MCF 10A (cell line): ENCODE measurements around the gene ACOT11. TPM values are rescaled to one million over a fixed set of nuclear protein-coding genes. Genes with fewer than 3 reads are reported as not detected.

Source experiments
- BruUV-seq: library from RNA; stranded (reverse); fragments of 400-500 nt; replicated peaks from 2 replicates; lab custom pipeline; 2021; lab: Mats Ljungman, UMichigan
- CTCF ChIA-PET: fragments of 300-600 bp; sonication (Branson Sonifier 250); formaldehyde crosslinking; extraction: SDS; loops from one replicate; lab custom pipeline; 2021; ENCODE audit warnings: antibody characterized with exemption, inconsistent platforms; lab: Yijun Ruan, JAX
- POLR2A ChIA-PET: fragments of 300-600, 350-650 bp; sonication (Branson Sonifier 250); formaldehyde crosslinking; extraction: SDS; loops from one replicate; lab custom pipeline; 2020; ENCODE audit warnings: antibody characterized with exemption, inconsistent platforms; lab: Yijun Ruan, JAX
- DNase-seq: peaks from one replicate; pipeline ENCODE4 v3.0.0-alpha.2; 2018; ENCODE audit not compliant: unreplicated experiment
- H3K27ac Mint-ChIP-seq: one replicate; pipeline ENCODE4 v1.8.0; 2022; ENCODE audit warnings: mild to moderate bottlenecking, low read depth, mixed read lengths; ENCODE audit not compliant: unreplicated experiment
- H3K27me3 Mint-ChIP-seq: one replicate; pipeline ENCODE4 v1.8.0; 2022; ENCODE audit warnings: mixed read lengths; ENCODE audit not compliant: insufficient read depth, unreplicated experiment
- H3K36me3 Mint-ChIP-seq: one replicate; pipeline ENCODE4 v1.8.0; 2022; ENCODE audit warnings: mild to moderate bottlenecking, moderate library complexity, mixed read lengths; ENCODE audit not compliant: insufficient read depth, unreplicated experiment
- H3K4me1 Mint-ChIP-seq: one replicate; pipeline ENCODE4 v1.8.0; 2022; ENCODE audit warnings: mixed read lengths; ENCODE audit not compliant: insufficient read depth, unreplicated experiment
- H3K4me3 Mint-ChIP-seq: one replicate; pipeline ENCODE4 v1.8.0; 2022; ENCODE audit warnings: mild to moderate bottlenecking, moderate library complexity, mixed read lengths; ENCODE audit not compliant: unreplicated experiment
- H3K9me3 Mint-ChIP-seq: one replicate; pipeline ENCODE4 v1.8.0; 2022; ENCODE audit warnings: mixed read lengths; ENCODE audit not compliant: unreplicated experiment
- intact Hi-C: fragments of 100-400 bp; cut with micrococcal nuclease; formaldehyde crosslinking; loops from 2 replicates; pipeline ENCODE4 v1.14.1; 2022
- total RNA-seq: library from RNA; stranded (reverse); gene quantifications from 2 replicates; pipeline ENCODE4 v1.2.3, GENCODE V29; 2022
- TF ChIP-seq, protein P1 (sequence below): fragments of 200-600 bp; IDR thresholded peaks from one replicate; pipeline ENCODE4 v1.8.0; 2022; ENCODE audit warnings: antibody characterized with exemption, mild to moderate bottlenecking; ENCODE audit not compliant: unreplicated experiment

The ACOT11 gene
- total RNA-seq, 1 experiment from 2014 or later, result 5.3 TPM

DNA sequence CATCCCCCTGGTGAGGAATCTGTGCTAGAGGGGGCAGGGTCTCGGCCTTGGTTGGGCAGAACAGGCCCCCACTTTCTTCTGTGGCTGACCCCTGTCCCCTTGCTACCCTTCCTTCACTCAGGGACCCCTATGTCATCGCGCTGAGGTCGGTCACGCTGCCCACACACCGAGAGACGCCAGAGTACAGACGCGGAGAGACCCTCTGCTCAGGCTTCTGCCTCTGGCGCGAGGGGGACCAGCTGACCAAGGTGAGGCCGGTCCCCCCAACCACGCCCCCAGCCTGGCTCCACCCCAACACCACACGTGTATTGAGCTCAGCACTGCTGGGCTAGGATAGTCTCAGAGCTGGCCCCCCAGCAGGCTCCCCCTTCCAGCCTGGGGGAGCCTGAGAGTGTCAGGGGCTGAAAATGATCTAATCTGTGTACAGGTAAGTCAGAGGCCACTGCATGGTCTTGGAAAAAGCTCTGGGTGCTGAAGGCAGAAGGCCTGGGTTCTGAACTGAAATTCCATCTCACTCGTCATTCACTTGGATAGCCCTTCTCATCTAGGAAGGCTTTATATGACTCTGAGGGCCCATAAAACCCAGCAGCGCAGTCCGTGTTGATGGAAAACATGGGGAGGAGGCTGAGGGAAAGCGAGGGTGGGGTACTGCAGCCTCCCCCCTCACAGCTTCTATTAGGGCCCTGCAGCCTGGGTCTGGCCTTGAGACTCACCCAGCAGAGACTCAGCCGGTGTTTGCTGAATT is 60.0 kb downstream of the ACOT11 start:
- no peaks in the 10 kb centered on the region for H3K27me3 Mint-ChIP-seq
- no peak for DNase-seq
- peaks cover 1% of the 10 kb centered on the region for H3K36me3 Mint-ChIP-seq
- no peak overlapping the region for H3K4me3 Mint-ChIP-seq
- TF ChIP-seq, protein P1, sequence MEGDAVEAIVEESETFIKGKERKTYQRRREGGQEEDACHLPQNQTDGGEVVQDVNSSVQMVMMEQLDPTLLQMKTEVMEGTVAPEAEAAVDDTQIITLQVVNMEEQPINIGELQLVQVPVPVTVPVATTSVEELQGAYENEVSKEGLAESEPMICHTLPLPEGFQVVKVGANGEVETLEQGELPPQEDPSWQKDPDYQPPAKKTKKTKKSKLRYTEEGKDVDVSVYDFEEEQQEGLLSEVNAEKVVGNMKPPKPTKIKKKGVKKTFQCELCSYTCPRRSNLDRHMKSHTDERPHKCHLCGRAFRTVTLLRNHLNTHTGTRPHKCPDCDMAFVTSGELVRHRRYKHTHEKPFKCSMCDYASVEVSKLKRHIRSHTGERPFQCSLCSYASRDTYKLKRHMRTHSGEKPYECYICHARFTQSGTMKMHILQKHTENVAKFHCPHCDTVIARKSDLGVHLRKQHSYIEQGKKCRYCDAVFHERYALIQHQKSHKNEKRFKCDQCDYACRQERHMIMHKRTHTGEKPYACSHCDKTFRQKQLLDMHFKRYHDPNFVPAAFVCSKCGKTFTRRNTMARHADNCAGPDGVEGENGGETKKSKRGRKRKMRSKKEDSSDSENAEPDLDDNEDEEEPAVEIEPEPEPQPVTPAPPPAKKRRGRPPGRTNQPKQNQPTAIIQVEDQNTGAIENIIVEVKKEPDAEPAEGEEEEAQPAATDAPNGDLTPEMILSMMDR, result no peak
- intact Hi-C loops, result no loop called here
- ChIA-PET CTCF (interaction anchor here (0.5 kb wide), 1 partner anchor 64 kb away, joined by 3 read pairs; no protein-coding TSS in a partner anchor), POLR2A (no interaction called here)
- BruUV-seq, result no TSS peak
- H3K9me3 Mint-ChIP-seq, result no peaks in the 10 kb centered on the region
- no peak overlapping the region for H3K27ac Mint-ChIP-seq
- H3K4me1 Mint-ChIP-seq, result peaks cover 4% of the 10 kb centered on the region

DNA sequence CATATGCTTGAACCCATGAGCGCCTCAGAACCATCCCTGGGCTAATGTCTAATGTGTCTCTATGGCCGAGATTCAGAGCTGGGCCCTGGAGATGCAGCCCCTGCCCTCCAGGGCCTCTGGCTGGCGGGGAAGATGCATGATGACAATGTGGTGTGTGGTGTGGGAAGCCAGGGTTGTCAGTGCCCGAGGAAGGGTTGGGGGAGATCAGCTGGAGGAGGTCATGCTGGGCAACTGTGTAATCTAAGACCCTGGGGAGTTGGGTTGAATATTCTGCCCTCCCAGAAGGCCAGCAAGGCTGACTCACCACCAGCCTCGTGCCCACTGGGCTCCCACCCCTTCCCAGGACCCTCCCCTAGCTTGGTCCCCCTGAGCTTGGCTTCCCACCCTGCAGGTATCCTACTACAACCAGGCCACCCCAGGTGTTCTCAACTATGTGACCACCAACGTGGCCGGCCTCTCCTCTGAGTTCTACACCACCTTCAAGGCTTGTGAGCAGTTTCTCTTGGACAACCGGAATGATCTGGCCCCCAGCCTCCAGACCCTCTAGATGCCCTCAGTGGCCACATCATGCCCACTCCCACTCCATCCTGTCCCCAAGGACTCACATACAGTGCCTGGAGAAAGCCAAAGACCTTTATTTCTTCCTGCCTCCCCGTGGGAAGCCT is 60.7 kb downstream of the ACOT11 start:
- no peak overlapping the region for H3K27ac Mint-ChIP-seq
- peaks cover 4% of the 10 kb centered on the region for H3K4me1 Mint-ChIP-seq
- CTCF ChIA-PET, result interaction anchor here (0.5 kb wide), 1 partner anchor 63 kb away, joined by 3 read pairs; no protein-coding TSS in a partner anchor
- no peak for DNase-seq
- no peaks in the 10 kb centered on the region for H3K9me3 Mint-ChIP-seq
- H3K36me3 Mint-ChIP-seq, result no peaks in the 10 kb centered on the region
- H3K27me3 Mint-ChIP-seq, result no peaks in the 10 kb centered on the region
- no peak overlapping the region for H3K4me3 Mint-ChIP-seq
- TF ChIP-seq, protein P1, result no peak
- intact Hi-C loops, result no loop called here
- BruUV-seq, result no TSS peak
- POLR2A ChIA-PET, result no interaction called here

DNA sequence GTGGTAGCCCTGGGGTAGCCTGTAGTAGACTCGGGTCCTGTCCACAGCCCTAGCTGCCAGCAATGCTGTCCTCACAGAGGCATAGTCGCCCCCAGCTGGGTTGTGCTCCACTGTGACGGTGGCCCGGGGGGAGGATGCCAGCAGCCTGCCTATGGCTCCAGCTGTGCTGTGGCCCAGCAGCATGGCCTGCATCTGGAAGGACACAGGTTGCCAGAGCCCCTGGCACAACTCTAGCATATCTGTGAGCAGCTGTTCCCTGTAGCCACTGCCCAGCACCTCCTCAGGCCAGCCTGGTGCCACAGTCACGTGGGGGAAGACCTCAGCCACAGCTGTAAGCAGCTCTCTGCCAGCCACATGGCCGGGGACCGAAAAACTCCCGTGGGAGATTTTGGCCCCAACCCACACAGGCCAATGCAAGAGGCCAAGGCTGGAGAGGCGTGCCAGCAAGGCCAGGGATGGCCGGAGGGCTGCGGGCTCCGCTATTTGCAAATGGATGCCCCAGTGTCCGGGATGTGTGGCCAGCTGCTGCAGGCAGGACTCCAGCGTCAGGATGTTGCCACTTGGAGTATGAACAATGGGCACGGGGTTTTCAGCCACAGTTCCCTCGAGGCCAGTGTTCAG is 61.4 kb downstream of the ACOT11 start:
- CTCF ChIA-PET, result interaction anchor here (0.6 kb wide), 1 partner anchor 22 kb away, joined by 4 read pairs; no protein-coding TSS in a partner anchor
- DNase-seq, result no peak
- H3K4me1 Mint-ChIP-seq, result peaks cover 4% of the 10 kb centered on the region
- no peaks in the 10 kb centered on the region for H3K9me3 Mint-ChIP-seq
- no TSS peak for BruUV-seq
- no peak overlapping the region for H3K4me3 Mint-ChIP-seq
- no peak overlapping the region for H3K27ac Mint-ChIP-seq
- POLR2A ChIA-PET, result no interaction called here
- intact Hi-C loops, result no loop called here
- no peaks in the 10 kb centered on the region for H3K27me3 Mint-ChIP-seq
- no peaks in the 10 kb centered on the region for H3K36me3 Mint-ChIP-seq
- TF ChIP-seq, protein P1, result no peak

DNA sequence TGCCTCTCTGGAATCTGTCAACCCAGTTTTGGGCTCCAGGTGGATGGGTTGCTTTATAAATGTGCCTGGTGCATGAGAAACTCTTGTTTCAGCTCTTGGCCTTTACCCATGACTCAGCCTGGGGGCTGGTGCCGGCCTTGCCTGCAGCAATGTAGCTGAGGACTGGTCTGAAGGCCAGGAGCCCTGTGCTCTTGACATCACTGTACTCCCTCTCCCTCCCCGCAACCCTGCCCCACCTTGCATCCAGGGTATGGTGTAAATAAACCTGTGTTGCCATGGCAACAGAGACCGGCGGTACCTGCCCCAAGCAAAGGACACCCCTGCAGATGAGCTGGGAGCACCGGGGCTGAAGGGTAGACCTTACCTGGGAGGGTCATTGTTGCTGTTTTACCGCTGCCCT is 62.0 kb downstream of the ACOT11 start:
- BruUV-seq, result no TSS peak
- intact Hi-C loops, result no loop called here
- no peak for DNase-seq
- no peaks in the 10 kb centered on the region for H3K9me3 Mint-ChIP-seq
- ChIA-PET POLR2A (no interaction called here), CTCF (no interaction called here)
- peaks cover under 1% of the 10 kb centered on the region for H3K4me1 Mint-ChIP-seq
- no peaks in the 10 kb centered on the region for H3K27me3 Mint-ChIP-seq
- H3K36me3 Mint-ChIP-seq, result no peaks in the 10 kb centered on the region
- TF ChIP-seq, protein P1, result no peak
- H3K4me3 Mint-ChIP-seq, result no peak overlapping the region
- no peak overlapping the region for H3K27ac Mint-ChIP-seq
